Muscle of leg (tissue), 11 donors: Measurements from ENCODE around the gene SLC26A6. TPM values are rescaled to one million over a fixed set of nuclear protein-coding genes. Genes with fewer than 3 reads are reported as not detected.

Experiments
- DNase-seq: peaks from one replicate; pipeline ENCODE4 v3.0.0; 2013
- H3K27ac ChIP-seq: one replicate; pipeline ENCODE4 v1.5.1; 2013; ENCODE audit warnings: mild to moderate bottlenecking, low read length, control low read depth
- H3K27me3 ChIP-seq: one replicate; pipeline ENCODE4 v1.6.1; 2013; ENCODE audit warnings: low read length; ENCODE audit not compliant: control insufficient read depth, insufficient read depth
- H3K36me3 ChIP-seq: one replicate; pipeline ENCODE4 v1.6.1; 2013; ENCODE audit warnings: low read length; ENCODE audit not compliant: control insufficient read depth, insufficient read depth
- H3K4me1 ChIP-seq: one replicate; pipeline ENCODE4 v1.6.1; 2013; ENCODE audit warnings: low read length; ENCODE audit not compliant: control insufficient read depth, insufficient read depth
- H3K4me3 ChIP-seq: one replicate; pipeline ENCODE4 v1.5.1; 2013; ENCODE audit warnings: low read length, control low read depth
- H3K9me3 ChIP-seq: replicated peaks from 2 replicates; pipeline ENCODE4 v1.6.1; 2013; ENCODE audit warnings: low read depth, low read length; ENCODE audit not compliant: control insufficient read depth
- WGBS: methylation state at CpG from one replicate; pipeline ENCODE4 v1.1.5; 2013; ENCODE audit warnings: missing lambda C conversion rate; ENCODE audit not compliant: insufficient coverage; 5-methylcytosine and 5-hydroxymethylcytosine counted together
- polyA plus RNA-seq, 8 donors: library from polyadenylated mRNA; unstranded; fragments of 120-200 nt; gene quantifications; one replicate each; pipeline versions ENCODE4 v1.2.1 to v1.2.3, GENCODE V29; 2013; ENCODE audit warnings: inconsistent platforms in 1 of 8, low replicate concordance in 1 of 8; ENCODE audit not compliant: insufficient read length in 8 of 8, insufficient read depth in 1 of 8
- total RNA-seq: library from RNA; stranded (reverse); fragments of 120-200 nt; gene quantifications from one replicate; pipeline ENCODE4 v1.2.4, GENCODE V29; 2013

Gene SLC26A6
- total and polyA plus RNA-seq, 9 donors = 7.9 to 12.6 (median 9.8) TPM

DNA sequence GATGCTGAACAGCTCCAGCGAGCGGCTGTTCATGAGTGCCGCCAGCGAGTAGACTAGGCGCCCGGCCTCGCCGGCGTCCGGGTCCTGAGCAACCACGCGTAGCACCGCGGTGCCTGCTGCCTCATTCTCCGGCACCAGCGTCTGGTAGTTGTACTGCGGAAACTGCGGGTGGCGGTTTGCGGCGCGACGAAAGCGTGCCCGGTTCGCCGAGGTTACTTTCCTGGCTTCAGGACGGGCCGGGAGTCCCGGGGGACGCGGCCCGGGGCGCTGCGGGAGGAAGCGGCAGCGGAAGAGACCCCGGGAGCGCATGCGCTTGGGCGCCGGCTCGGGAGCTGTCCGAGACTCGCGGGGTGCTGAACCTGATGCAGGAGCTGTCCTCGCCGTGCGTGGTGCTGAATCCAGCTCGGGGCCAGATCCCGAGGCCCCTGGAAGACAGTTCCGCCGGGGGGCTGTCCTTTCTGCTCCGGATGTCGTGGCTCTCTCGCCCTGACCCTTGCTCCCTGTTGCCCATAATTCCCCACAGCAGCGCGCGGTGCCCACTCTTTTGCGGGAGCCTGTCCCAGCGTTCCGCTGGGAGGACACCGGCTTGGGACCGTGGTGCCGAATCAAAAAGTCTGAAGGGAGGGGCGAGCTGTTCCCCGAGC lies 26.4 kb upstream of the SLC26A6 start:
- DNase-seq = peak; percentile 61
- Histone ChIP-seq H3K27me3 (peaks cover 62% of the 10 kb centered on the region), H3K4me1 (peaks cover 32% of the 10 kb centered on the region), H3K9me3 (no peaks in the 10 kb centered on the region), H3K27ac (no peak overlapping the region), H3K36me3 (no peaks in the 10 kb centered on the region), H3K4me3 (peak overlapping the region; percentile 53)
- 1% methylated on average over 67 of the region's 67 CpGs for WGBS

DNA sequence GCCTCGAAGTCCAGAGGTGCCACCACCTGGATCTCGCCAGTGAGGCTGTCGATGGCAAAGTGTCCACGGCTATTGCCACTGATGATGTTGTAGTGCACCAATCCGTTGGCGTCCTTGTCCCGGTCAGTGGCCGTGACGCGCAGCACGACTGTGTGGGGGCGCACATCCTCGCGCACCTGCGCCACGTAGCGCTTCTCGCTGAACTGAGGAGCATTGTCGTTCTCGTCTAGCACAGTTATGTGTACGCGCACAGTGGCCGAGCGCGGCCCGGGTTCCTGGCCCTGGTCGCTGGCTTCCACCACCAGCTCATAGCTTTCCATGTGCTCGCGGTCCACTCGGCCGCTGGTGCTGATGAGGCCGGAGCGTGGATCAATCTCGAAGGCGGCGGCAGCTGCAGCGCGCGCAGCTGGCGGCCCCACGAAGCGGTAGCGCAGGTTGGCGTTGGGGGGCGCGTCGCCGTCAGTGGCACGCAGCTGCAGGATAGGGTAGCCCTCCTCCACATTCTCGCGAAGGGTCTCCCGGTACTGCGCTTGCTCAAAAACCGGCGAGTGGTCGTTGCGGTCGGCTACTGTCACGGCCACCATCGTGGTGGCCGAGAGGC lies 25.6 kb upstream of the SLC26A6 start:
- 61% methylated on average over 61 of the region's 61 CpGs for WGBS
- peak overlapping the region; percentile 53 for H3K4me3 ChIP-seq
- H3K27me3 ChIP-seq = peaks cover 64% of the 10 kb centered on the region
- peaks cover 35% of the 10 kb centered on the region for H3K4me1 ChIP-seq
- no peaks in the 10 kb centered on the region for H3K36me3 ChIP-seq
- no peak for DNase-seq
- H3K9me3 ChIP-seq = no peaks in the 10 kb centered on the region
- H3K27ac ChIP-seq = no peak overlapping the region

DNA sequence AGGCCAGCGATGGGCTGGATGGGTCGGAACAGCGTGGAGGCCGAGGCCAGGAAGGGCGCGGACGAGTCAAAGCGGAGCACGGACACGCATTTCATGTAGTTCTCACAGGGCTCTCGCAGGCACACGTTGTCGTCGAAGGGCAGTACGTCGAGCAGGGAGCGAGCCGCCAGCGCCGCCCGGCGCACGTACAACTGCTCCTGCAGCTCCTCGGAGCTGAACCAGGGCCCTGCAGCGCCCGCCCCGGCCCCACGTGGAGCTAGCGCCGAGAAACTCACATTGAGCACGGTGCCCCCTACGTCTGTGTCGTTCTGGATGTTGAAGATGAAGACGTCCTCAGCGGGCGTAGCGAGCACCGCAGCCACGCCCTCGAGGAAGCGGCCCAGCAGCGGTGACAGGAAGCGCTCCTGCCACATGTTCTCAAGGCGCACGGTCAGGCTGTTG lies 21.6 kb upstream of the SLC26A6 start:
- no peak overlapping the region for H3K27ac ChIP-seq
- DNase-seq = no peak
- no peaks in the 10 kb centered on the region for H3K36me3 ChIP-seq
- H3K4me3 ChIP-seq = peak overlapping the region; percentile 46
- H3K9me3 ChIP-seq = no peaks in the 10 kb centered on the region
- H3K4me1 ChIP-seq = peaks cover 16% of the 10 kb centered on the region
- 50% methylated on average over 45 of the region's 45 CpGs for WGBS
- peaks cover 46% of the 10 kb centered on the region for H3K27me3 ChIP-seq

DNA sequence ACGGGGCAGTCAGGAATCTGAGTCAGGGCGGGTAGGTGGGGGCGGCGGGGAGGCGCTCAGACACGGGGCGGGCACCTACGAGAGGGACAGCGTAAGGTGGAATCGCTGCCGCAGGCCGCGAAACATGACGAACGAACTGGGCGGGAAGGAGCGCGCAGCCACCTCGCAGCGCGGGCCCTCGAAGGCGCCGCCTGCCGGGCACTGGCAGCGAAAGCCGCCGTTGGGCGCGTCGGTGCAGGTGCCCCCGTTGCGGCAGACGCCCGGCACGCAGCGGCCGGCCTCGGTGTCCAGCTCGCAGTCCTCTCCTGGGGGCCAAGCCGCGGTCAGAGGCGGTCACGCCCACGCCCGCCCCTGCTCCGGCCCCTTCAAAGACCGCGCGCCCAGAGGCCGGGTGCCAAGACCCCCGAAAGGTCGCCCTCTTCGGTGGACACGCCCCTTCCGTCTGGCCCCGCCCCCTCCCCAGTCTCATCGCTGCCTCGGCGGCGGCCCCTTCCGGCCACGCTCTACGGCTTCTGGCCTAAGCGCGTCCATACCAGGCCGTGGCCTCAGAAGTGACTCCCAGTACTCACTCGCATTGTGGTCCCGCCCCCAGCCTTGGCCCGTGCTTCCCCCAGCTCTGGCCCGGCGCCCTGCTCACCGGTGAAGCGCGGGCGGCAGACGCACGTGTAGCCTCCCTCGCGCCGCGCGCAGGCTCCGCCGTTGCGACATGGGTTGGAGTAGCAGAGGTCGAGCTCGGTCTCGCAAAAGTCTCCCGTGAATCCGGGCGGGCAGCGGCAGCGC lies 21.0 kb upstream of the SLC26A6 start:
- Histone ChIP-seq H3K4me1 (peaks cover 11% of the 10 kb centered on the region), H3K27ac (no peak overlapping the region)
- WGBS = 1% methylated on average over 92 of the region's 94 CpGs

GRCh38 chr3:48655606-48656005 lies 20.3 kb upstream of the SLC26A6 start:
- Histone ChIP-seq H3K4me1 (peaks cover 5% of the 10 kb centered on the region), H3K36me3 (no peaks in the 10 kb centered on the region), H3K9me3 (no peaks in the 10 kb centered on the region), H3K4me3 (peak overlapping the region; percentile 26), H3K27ac (no peak overlapping the region), H3K27me3 (peaks cover 38% of the 10 kb centered on the region)
- 30% methylated on average over 15 of the region's 30 CpGs for WGBS
- DNase-seq = no peak

More for the DNA sequence above, 21.0 kb upstream of the SLC26A6 start:
- H3K9me3 ChIP-seq = no peaks in the 10 kb centered on the region
- no peaks in the 10 kb centered on the region for H3K36me3 ChIP-seq
- peak overlapping the region; percentile 46 for H3K4me3 ChIP-seq
- DNase-seq = peak; percentile 82
- peaks cover 44% of the 10 kb centered on the region for H3K27me3 ChIP-seq

- H3K27ac ChIP-seq = no peak overlapping the region
- no peak for DNase-seq
- 95% methylated on average over 7 of the region's 12 CpGs for WGBS
Measured at GRCh38 chr3:48655063-48655462, 19.8 kb upstream of the SLC26A6 start.

GRCh38 chr3:48652923-48653715 lies 17.9 kb upstream of the SLC26A6 start:
- H3K36me3 ChIP-seq = no peaks in the 10 kb centered on the region
- H3K4me1 ChIP-seq = peaks cover 5% of the 10 kb centered on the region
- 91% methylated on average over 12 of the region's 15 CpGs for WGBS
- no peaks in the 10 kb centered on the region for H3K9me3 ChIP-seq
- peaks cover 20% of the 10 kb centered on the region for H3K27me3 ChIP-seq
- no peak overlapping the region for H3K27ac ChIP-seq
- no peak overlapping the region for H3K4me3 ChIP-seq
- no peak for DNase-seq

More at GRCh38 chr3:48655063-48655462, 19.8 kb upstream of the SLC26A6 start:
- Histone ChIP-seq H3K4me3 (no peak overlapping the region), H3K9me3 (no peaks in the 10 kb centered on the region), H3K27me3 (peaks cover 33% of the 10 kb centered on the region), H3K4me1 (peaks cover 5% of the 10 kb centered on the region), H3K36me3 (no peaks in the 10 kb centered on the region)

GRCh38 chr3:48651771-48652170 lies 16.5 kb upstream of the SLC26A6 start:
- DNase-seq = no peak
- Histone ChIP-seq H3K4me3 (no peak overlapping the region), H3K4me1 (peaks cover 4% of the 10 kb centered on the region), H3K27ac (no peak overlapping the region), H3K36me3 (no peaks in the 10 kb centered on the region), H3K27me3 (peaks cover 11% of the 10 kb centered on the region), H3K9me3 (no peaks in the 10 kb centered on the region)
- WGBS = 69% methylated on average over 11 of the region's 11 CpGs

GRCh38 chr3:48650723-48651122 lies 15.5 kb upstream of the SLC26A6 start:
- Histone ChIP-seq H3K4me3 (no peak overlapping the region), H3K4me1 (no peaks in the 10 kb centered on the region), H3K27me3 (peaks cover 7% of the 10 kb centered on the region), H3K36me3 (no peaks in the 10 kb centered on the region), H3K9me3 (no peaks in the 10 kb centered on the region), H3K27ac (no peak overlapping the region)
- 79% methylated on average over 12 of the region's 12 CpGs for WGBS
- no peak for DNase-seq
